NCI-H82 treated with DMSO at 0.1 percent for 48 hours (cell line): ENCODE data around the gene LRRFIP2.
"Not testable (repeated sequence)": the region's sequence is repeated elsewhere in the genome, so short reads cannot be mapped to it uniquely, and the experiment has no call there.

Experiments
- DNase-seq: peaks from one replicate; lab custom pipeline; 2025; ENCODE audit not compliant: unreplicated experiment; lab: John Stamatoyannopoulos, UW

Gene LRRFIP2

DNA sequence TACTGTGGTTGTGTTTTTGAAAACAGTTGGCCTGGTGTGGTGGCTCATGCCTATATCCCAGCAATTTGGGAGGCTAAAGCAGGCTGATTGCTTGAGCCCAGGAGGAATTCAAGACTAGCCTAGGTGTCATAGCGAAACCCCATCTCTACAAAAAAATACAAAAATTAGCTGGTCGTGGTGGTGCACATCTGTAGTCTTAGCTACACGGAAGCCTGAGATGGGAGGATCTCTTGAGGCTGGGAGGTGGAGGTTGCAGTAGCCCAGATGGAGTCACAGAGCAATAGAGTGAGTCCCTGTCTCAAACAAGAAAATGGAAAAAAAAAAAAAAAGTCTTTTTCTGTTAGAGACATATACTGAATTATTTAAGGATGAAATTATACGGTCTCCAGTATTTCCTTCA lies 14.7 kb upstream of the LRRFIP2 start:
- DNase-seq = no peak

DNA sequence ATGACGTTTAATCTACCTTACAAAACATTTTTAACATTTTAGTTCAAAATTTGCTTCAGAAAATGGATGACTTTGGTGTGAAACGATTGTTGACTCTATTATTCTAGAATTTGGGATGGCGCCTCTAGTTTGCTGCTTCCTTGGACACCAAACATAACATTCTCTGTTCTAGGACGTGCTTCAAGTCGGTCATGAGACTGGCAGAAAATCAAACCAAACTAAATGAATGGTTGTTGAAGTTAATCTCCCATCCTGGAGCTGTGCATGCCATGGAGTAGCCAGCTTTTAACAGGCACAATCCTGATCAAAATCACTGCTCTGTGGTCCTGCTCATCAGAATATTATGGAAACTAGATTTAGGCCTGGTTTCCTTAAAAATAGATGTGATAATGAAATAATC lies 9.6 kb upstream of the LRRFIP2 start:
- no peak for DNase-seq

DNA sequence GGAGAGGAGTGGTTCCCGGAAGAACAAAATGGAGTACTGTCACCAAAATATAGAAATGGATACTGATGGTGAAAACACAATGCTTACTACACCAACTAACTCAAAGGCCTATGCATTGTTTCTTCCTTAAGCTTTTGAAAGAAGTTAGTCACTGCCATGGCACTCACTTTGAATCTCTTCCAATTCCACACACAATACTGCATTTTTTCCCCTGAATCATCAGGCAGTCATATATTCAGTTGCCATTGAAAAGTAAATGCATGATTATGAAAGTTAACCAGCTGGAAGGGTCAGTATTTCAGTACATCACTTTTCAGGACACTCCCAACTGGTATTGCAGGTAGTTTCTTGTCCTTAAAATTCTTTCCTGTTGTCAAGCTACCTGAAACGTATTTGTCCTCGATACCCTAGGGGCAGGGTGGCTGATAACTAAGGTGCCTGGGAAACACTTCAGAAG lies 9.0 kb upstream of the LRRFIP2 start:
- no peak for DNase-seq

DNA sequence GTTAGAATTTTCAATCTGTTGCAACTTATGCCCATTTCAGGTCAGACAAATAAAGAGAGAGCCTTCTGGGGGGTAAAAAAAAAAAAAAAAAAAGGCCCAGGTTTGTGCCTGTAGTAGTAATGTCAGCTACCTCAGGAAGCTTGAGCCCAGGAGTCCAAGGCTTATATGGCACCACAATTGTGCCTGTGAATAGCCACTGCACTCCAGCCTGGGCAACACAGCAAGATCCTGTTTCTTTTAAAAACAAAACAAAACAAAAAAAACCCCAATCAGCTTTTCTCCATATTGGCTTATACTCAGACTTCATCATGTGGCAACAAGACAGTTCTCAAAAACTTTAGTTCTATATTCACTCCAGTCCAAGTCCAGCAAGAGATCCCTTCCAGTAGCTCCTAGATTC lies 8.4 kb upstream of the LRRFIP2 start:
- DNase-seq = no peak

DNA sequence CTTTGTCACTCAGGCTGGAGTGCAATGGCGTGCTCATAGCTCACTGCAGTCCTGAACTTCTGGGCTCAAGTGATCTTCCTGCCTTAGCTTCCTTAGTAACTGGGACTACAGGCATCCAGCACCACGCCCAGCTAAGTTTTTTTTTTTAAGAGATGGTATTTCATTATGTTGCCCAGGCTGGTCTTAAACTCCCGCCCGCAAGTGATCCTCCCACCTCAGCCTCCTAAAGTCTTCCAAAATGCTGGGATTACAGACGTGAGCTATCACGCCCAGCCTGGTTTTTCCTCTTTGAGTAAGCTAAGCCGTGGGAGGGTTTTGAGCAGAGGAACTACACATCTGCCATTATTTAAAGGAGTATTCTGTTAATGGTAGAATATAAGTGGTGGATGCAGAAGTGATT lies 7.4 kb upstream of the LRRFIP2 start:
- no peak for DNase-seq

DNA sequence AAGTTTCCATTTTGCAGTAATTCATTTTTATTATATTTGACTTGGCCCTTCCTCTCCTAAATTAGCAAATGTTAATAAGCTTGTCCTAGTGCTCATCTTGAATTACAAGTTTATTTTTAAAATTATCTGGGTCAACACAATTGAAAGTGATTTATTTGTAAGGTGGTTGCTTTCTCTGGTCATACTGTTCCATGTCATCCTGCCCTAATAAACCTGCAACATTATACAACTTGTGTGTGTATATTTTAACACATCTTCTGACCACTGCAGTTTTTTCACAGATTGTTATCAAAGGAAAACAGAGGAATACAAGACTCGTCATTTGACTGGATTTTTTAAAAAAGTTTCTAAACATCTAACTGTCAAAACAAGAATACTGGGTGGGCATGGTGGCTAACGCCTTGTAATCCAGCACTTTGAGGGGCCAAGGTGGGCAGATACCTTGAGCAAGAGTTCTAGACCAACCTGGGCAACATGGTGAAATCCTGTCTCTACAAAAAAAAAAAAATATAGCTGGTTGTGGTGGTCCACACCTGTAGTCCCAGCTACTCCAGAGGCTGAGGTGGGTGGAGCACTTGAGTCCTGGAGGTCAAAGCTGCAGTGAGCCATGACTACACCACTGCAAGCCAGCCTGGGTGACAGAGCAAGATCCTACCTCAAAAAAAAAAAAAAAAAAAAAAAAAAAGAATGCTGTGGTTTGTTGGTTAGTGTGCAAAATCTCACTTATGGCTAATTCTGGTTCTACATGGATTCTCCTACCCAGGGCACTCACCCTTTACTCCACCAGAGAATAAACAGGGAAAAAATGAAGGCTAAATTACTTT lies 5.0 kb upstream of the LRRFIP2 start:
- no peak for DNase-seq

DNA sequence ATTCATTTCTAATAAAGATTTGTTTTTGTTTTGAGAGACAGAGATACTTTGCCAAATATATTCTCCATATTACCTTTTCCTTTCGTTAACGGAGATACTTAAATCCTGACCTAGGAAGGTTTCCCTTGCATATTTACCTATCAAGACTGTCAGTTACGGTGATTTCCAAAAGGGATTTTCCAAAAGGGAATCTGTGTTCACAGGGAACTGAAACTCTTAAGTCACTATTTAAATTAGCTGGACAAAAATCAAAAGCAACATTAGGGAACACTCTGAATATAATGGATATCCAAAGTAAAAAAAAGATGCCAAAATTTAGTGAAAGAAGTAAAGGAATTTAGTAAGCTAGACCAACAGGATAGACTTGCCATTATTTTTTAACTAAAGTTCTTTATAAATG lies 576 bp downstream of the LRRFIP2 start:
- no peak for DNase-seq

DNA sequence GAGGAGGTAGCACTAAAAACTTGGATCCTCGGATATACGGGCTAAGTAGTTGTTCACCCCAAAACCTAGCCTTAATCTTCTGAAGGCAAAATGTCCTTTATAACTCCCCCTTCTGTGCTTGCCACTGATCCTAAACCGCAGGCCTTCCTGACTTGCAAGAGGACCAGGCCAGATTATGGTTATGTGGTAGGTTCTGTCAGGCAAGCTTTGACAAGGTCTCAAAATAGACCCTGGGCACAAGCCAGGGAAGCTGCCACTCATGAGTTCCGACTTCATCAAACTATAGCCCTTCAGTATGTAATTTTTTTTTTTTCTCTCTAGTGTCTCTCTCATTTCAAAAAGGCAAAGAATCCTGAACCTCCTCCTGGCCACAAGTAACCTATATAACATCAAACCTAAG lies 3.2 kb downstream of the LRRFIP2 start:
- DNase-seq = no peak

DNA sequence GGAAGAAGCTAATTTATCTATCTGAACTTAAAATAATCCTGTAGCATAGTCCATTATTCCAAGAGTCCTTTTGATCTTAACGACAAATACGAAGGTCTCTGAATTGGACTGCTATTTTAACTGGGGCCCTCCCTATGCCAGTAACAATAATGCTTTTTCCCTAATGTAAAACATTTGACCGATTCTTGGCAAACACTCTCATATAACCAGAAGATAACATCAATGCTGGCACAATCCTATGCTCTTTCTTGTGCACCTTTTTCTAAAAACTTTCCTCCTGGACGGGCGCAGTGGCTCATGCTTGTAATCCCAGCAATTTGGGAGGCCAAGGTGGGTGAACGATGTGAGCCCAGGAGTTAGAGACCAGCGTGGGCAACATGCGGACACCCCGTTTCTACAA lies 3.9 kb downstream of the LRRFIP2 start:
- DNase-seq = no peak

DNA sequence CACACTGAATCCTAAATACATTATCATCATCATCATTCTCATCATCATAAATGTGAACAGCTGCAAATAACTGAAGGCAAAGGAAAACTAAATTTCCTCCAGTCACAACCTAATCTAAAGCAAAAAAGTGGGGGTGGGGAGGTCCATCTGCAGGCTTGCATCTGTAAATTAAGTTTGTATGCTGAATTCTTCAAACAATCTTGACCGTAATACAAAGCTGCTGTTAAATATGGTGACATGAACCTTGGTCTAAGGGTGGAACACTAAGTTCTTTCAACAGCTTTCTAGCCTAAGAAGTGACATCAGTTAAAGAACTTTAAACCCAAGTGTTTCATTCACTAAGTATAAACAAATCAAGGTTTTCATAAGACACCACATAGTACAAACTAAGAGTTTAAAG lies 4.3 kb downstream of the LRRFIP2 start:
- no peak for DNase-seq

DNA sequence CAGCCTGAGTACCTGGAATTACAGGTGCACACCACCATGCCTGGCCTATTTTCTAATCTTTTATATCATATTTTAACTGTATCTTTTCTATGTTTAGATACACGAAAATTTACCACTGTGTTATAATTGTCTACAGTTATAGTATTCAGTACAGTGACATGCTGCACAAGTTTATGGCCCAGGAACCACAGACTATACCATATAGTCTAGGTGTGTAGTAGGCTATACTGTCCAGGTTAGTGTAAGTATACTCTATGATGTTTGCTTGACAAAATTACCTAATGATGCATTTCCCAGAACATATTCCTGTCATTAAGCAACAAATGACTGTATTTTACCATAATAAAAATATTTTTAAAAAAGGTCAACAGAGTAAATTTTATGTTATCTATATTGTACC lies 5.5 kb downstream of the LRRFIP2 start:
- no peak for DNase-seq

DNA sequence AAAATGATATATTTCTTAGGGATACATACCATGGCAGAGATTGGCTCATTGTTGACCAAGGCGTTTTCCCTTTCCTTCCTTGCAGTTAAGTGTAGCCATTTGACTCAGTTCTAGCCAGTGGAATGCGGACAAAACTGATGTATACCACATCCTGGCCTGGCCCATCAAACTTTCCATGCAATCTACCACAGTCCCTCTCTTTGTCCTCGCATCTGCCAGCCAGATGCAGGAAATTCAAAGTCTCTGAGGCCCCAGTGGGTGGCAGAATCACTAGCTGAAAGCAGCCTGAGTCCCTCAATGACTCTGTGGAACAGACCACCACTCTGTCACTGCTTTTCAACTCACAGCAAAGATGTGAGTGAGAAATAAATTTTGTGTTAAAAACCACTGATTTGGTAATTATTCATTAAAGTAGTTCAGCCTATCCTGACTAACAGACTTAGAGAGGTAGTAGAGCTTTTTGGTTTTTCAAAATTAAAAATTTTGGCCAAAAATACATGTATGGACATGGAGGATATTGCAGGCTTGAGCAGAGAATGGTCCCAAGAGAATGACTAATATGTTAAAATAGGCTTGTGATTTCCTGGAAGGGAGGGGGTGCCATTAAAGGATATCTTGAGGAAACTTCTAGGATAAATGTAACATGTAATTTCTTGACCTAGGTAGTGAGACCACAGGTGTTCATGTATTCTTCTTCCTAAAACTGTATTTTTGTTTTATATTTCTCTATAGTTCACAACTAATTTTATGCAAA lies 10.9 kb downstream of the LRRFIP2 start:
- DNase-seq = no peak

DNA sequence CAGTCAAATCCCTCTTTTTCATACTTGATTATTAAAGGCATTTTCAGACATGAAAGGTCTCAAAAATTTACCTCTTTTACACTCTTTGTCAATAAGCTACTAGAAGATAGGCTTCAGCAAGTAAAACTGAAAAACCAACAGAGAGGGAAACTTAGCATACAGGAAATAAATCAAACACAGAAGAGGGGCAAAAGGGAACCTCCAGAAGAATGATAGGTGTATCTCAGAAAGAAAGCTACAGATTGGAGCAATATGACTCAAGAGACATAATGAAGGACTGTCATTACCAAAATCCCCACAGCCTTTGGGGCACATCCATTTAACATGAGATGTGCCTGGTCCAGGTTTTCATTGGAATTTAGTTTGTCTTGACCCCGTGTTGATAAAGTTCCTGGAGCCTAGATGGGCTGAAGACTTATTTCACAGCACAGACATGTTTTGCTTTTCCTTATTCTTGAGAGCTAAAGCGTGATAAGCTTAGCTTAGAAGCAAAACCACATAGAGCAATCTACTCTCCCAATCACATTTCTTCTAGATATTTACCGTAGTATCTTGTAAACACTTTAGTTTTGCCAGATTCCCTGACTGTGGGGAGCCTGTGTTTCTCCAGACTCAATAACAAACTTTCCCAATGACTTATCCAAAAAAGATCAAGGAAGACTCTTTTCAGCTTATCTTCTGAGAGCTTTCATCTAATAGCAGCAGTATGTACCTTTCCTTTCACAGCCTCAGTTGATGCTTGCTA lies 11.7 kb downstream of the LRRFIP2 start:
- no peak for DNase-seq

DNA sequence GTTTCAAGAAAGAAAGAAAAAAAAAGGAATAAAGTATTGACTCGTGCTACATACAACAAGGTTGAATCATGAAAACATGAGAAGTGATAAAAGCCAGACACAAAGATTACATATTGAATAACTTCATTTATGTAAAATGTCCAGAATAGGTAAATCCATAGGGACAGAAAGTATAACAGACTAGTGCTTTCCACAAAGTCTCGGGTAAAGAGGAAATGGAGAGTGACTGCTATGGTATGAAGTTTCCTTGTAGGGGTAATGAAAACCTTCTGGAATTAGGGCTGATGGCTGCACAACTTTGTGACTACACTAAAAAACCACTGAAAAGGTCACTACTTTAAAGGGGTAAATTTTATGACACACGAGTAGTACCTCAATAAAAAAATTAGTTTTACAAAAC lies 13.0 kb downstream of the LRRFIP2 start:
- DNase-seq = no peak

DNA sequence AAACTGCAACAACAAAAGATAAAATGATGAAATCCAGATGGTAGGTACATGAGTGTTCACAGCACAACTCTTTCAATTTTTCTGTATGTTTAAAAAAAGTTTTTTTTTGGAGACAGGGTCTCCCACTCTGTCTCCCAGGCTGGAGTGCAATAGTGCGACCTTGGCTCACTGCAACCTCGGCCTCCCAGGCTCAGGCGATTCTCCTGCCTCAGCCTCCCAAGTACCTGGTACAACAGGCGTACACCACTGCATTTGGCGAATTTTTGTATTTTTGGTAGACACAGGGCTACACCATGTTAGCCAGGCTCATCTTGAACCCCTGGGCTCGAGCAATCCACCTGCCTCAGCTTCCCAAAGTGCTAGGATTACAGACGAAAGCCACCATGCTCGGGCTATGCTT lies 18.6 kb downstream of the LRRFIP2 start:
- DNase-seq = no peak

DNA sequence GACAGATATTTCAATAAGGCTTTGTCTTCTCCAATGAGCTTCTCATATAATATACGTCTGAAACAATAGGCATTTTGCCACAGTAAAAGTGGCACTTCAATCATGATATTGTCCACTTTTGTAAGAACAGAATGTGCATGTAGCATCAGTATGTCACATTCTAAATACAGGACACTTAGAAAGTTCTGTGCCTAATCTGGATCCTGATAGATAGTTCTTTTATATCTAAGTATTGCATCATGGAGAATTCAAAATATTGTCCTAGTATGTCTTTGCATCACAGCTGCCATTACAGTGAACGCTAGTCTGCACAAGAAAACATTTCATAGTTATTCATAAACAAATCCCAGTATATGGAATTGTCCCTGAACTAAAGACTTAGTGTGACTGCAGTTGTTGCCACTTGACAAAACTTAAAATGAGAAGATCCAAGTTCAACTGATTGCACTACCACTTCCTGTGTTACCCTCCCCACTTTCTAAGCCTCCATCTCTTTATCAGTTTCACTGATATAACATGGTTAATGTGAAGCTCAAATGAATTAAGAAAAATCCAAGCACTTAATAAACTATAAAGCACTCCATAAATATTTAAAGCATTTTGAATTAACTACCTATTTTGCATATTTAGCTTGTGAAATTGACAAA lies 19.6 kb downstream of the LRRFIP2 start:
- no peak for DNase-seq

DNA sequence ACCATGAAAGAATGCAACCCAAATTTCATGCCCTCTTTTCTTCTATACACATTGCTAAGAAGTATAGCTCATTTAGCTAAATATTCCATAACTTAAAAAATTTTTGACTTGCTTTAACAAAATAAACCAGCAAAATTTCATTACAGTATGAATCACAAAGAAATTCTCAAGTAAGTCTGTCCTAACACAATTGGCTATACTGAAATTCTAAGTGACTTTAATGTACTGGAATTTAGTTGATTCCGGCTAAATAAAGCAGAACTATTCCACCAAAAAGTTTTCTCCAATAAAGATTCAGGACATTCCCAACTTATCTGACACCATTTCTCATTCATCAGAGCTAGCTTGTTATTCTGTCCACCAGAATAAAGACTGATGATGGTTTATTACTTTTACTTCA lies 23.8 kb downstream of the LRRFIP2 start:
- no peak for DNase-seq

DNA sequence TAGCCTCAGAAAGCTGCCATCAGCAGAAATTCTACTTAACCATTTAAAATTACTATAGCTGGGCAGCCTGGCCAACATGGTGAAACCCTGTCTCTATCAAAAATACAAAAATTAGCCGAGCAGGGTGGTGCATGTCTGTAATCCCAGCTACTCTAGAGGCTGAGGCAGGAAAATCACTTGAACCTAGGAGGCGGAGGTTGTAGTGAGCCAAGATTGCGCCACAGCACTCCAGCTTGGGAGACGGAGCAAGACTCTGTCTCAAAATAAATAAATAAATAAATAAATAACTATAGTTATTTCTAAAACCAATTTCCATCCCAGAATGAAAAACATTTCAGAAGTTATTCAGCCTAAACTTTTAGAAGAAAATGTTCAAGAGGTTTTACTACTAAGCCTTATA lies 25.1 kb downstream of the LRRFIP2 start:
- no peak for DNase-seq

DNA sequence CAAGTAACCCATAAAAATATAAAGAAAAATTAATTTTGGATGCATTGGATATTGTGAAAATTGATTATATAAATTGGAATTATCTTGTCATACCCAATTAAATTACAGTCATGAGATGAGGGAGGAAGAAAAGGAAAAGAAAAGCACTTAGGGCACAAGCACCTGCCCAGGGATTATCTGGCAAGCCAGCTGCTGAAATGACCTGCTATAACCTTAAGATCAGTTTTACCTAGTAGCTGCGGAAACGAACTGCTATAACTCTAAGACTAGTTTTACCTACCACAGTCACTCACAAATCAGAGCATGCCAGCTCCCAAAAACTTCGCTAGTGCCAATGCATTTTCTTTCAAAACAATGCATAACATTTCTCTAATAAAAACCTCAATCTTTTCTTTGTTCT lies 26.2 kb downstream of the LRRFIP2 start:
- DNase-seq = no peak

DNA sequence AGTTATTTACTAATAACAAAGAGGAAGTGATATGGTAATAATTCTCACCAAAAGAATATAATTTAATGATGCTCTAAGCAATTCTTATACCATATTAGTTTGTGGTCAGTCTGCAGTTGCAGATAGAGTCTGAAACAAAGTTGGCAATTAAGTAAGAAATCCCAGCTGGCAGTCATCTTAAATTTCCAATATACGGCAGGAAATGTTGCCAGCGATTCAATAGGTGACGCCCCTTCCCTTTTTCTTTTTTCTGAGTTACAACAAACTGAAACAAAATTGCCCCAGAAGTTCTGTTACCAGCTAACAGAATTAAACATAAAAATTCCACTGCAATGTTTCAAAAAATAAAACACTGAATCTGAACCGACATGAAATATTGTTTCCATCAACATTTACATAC lies 26.7 kb downstream of the LRRFIP2 start:
- DNase-seq = no peak

DNA sequence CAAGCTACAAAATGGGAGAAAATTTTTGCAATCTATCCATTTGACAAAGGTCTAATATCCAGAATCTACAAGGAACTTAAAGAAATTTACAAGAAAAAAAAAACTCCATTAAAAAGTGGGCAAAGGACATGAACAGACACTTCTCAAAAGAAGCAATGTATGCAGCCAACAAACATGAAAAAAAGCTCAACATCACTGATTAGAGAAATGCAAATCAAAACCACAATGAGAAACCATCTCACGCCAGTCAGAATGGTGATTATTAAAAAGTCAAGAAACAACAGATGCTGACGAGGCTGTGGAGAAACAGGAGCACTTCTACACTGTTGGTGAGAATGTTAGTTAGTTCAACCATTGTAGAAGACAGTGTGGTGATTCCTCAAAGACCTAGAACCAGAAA lies 27.5 kb downstream of the LRRFIP2 start:
- not testable (repeated sequence) for DNase-seq
